HL-60 (cell line): ENCODE results near the gene CYP1B1.

Experiments used
- DNase-seq, 2 experiments: peaks; one replicate each; pipeline ENCODE4 v3.0.0-alpha.2; 2010 to 2020; ENCODE audit warnings: low read depth in 1 of 2, low spot score in 1 of 2
- H3K27ac ChIP-seq: fragments of 250-450 bp; sonication (Bioruptor Pico); replicated peaks from 2 replicates; pipeline ENCODE4 v1.5.1; 2020; ENCODE audit warnings: mild to moderate bottlenecking, moderate library complexity
- H3K27me3 ChIP-seq: fragments of 250-450 bp; sonication (Bioruptor Pico); 2 replicates; pipeline ENCODE4 v1.5.1; 2021; ENCODE audit warnings: mild to moderate bottlenecking, moderate library complexity; ENCODE audit not compliant: insufficient read depth, poor library complexity, severe bottlenecking
- H3K4me3 ChIP-seq: replicated peaks from 2 replicates; pipeline ENCODE4 v1.5.1; 2011; ENCODE audit warnings: mild to moderate bottlenecking, control low read depth, low read length; ENCODE audit not compliant: insufficient read depth
- CTCF ChIP-seq: IDR thresholded peaks from one replicate; pipeline ENCODE4 v1.5.1; 2011; ENCODE audit warnings: low read length, control low read depth, inconsistent platforms; ENCODE audit not compliant: insufficient read depth
- GABPA ChIP-seq: IDR thresholded peaks from 2 replicates; pipeline ENCODE4 v1.6.1; 2012; ENCODE audit warnings: low read depth
- POLR2AphosphoS5 ChIP-seq: IDR thresholded peaks from 2 replicates; pipeline ENCODE4 v1.6.1; 2012; ENCODE audit warnings: low read depth
- REST ChIP-seq: IDR thresholded peaks from 2 replicates; pipeline ENCODE4 v1.6.1; 2012; ENCODE audit warnings: low read depth; ENCODE audit not compliant: insufficient replicate concordance
- SPI1 ChIP-seq: IDR thresholded peaks from 2 replicates; pipeline ENCODE4 v1.6.1; 2012; ENCODE audit warnings: low read depth, mild to moderate bottlenecking, borderline replicate concordance

CYP1B1 gene

GRCh38 chr2:38030635-38031355, 45.2 kb downstream of the CYP1B1 start:
- DNase-seq = no peak
- Histone ChIP-seq H3K27ac (no peak overlapping the region), H3K27me3 (no peaks in the 10 kb centered on the region), H3K4me3 (no peak overlapping the region)
- TF ChIP-seq CTCF (no peak), REST (no peak), POLR2AphosphoS5 (no peak), GABPA (no peak), SPI1 (no peak)

- Histone ChIP-seq H3K27me3 (no peaks in the 10 kb centered on the region), H3K4me3 (no peak overlapping the region), H3K27ac (no peak overlapping the region)
- TF ChIP-seq POLR2AphosphoS5 (no peak), CTCF (no peak), GABPA (no peak), REST (no peak), SPI1 (no peak)
- no peak for DNase-seq
These were observed 46.4 kb downstream of the CYP1B1 start for GRCh38 chr2:38029512-38029911.

GRCh38 chr2:38028829-38029228, 47.1 kb downstream of the CYP1B1 start:
- Histone ChIP-seq H3K4me3 (no peak overlapping the region), H3K27ac (no peak overlapping the region), H3K27me3 (no peaks in the 10 kb centered on the region)
- DNase-seq = no peak
- TF ChIP-seq POLR2AphosphoS5 (no peak), SPI1 (no peak), CTCF (no peak), REST (no peak), GABPA (no peak)
